Left ventricle myocardium inferior (tissue), 1 donor: Measurements from ENCODE around the gene PCDHB11. TPM values are rescaled to one million over a fixed set of nuclear protein-coding genes. Genes with fewer than 3 reads are reported as not detected.
"Not testable (repeated sequence)": the region's sequence is repeated elsewhere in the genome, so short reads cannot be mapped to it uniquely, and the experiment has no call there.

Experiments used
- DNase-seq: peaks from one replicate; pipeline ENCODE4 v3.0.0-alpha.2; 2020
- H3K27ac ChIP-seq: fragments of 200-600 bp; replicated peaks from 2 replicates; pipeline ENCODE4 v1.8.0; 2021
- H3K27me3 ChIP-seq: fragments of 200-600 bp; 2 replicates; pipeline ENCODE4 v1.8.0; 2021; ENCODE audit warnings: low read depth
- H3K36me3 ChIP-seq: fragments of 200-600 bp; 2 replicates; pipeline ENCODE4 v1.8.0; 2021
- H3K4me1 ChIP-seq: fragments of 200-600 bp; 2 replicates; pipeline ENCODE4 v1.8.0; 2021
- H3K4me3 ChIP-seq: fragments of 200-600 bp; 2 replicates; pipeline ENCODE4 v1.8.0; 2021; ENCODE audit warnings: mild to moderate bottlenecking, moderate library complexity
- H3K9me3 ChIP-seq: fragments of 200-600 bp; replicated peaks from 2 replicates; pipeline ENCODE4 v1.8.0; 2021
- intact Hi-C: fragments of 100-400 bp; cut with micrococcal nuclease; formaldehyde crosslinking; loops from one replicate; pipeline ENCODE4 v1.11.0; 2022
- total RNA-seq: library from RNA; stranded (reverse); fragmentation: NEBNext Ultra II Directional; extraction: Animal tissue kit (Norgen Biotek cat#: 25700); gene quantifications from one replicate; pipeline ENCODE4 v1.2.1, GENCODE V29; 2021
- TF ChIP-seq, protein P1 (sequence below): fragments of 200-600 bp; IDR thresholded peaks from 2 replicates; pipeline ENCODE4 v1.8.0; 2021; ENCODE audit warnings: antibody characterized with exemption, mild to moderate bottlenecking, borderline replicate concordance
- donor health status: DM: no; HTN: yes; CAD: no; lungs with severe emphysema.

The PCDHB11 gene
- total RNA-seq, 1 donor from 2014 or later, result 0.77 TPM

DNA sequence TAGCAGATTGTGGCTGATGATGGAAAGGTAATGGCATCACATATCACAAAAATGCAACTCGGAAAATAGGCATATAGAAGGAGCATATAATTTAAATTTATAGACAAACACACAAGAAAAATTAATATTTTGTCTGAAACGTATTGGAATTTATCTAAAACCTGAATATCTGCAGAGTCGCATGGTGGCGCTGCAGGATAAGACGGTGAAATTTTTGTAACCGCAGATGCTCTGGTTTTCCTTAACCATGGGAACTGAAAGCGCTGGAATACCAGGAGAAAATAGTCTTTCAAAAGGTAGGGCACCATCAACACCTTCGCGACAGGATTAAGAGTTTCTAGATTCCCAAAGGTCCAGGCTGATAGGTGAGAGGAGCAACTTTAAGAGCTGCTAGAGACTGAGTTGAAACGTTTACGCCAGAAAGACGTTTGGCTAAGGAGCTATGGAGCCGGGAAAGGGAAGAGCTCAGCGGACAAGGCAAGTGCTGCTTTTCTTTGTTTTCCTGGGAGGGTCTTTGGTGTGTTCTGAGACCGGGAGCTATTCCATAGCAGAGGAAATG lies 34.8 kb downstream of the PCDHB11 start:
- H3K4me3 ChIP-seq, result peak overlapping the region; percentile 49
- no peaks in the 10 kb centered on the region for H3K4me1 ChIP-seq
- peaks cover 95% of the 10 kb centered on the region for H3K9me3 ChIP-seq
- intact Hi-C loops, result no loop called here
- no peak overlapping the region for H3K27ac ChIP-seq
- peaks cover 22% of the 10 kb centered on the region for H3K27me3 ChIP-seq
- H3K36me3 ChIP-seq, result peaks cover 11% of the 10 kb centered on the region
- DNase-seq, result no peak
- TF ChIP-seq, protein P1, sequence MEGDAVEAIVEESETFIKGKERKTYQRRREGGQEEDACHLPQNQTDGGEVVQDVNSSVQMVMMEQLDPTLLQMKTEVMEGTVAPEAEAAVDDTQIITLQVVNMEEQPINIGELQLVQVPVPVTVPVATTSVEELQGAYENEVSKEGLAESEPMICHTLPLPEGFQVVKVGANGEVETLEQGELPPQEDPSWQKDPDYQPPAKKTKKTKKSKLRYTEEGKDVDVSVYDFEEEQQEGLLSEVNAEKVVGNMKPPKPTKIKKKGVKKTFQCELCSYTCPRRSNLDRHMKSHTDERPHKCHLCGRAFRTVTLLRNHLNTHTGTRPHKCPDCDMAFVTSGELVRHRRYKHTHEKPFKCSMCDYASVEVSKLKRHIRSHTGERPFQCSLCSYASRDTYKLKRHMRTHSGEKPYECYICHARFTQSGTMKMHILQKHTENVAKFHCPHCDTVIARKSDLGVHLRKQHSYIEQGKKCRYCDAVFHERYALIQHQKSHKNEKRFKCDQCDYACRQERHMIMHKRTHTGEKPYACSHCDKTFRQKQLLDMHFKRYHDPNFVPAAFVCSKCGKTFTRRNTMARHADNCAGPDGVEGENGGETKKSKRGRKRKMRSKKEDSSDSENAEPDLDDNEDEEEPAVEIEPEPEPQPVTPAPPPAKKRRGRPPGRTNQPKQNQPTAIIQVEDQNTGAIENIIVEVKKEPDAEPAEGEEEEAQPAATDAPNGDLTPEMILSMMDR, result peak; percentile 30

DNA sequence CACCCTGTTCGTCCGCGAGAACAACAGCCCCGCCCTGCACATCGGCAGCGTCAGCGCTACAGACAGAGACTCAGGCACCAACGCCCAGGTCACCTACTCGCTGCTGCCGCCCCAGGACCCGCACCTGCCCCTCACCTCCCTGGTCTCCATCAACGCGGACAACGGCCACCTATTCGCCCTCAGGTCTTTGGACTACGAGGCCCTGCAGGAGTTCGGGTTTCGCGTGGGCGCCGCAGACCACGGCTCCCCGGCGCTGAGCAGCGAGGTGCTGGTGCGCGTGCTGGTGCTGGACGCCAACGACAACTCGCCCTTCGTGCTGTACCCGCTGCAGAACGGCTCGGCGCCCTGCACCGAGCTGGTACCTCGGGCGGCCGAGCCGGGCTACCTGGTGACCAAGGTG lies 36.5 kb downstream of the PCDHB11 start:
- H3K36me3 ChIP-seq, intact Hi-C loops: not testable (repeated sequence)
- H3K9me3 ChIP-seq, result peaks cover 99% of the 10 kb centered on the region

DNA sequence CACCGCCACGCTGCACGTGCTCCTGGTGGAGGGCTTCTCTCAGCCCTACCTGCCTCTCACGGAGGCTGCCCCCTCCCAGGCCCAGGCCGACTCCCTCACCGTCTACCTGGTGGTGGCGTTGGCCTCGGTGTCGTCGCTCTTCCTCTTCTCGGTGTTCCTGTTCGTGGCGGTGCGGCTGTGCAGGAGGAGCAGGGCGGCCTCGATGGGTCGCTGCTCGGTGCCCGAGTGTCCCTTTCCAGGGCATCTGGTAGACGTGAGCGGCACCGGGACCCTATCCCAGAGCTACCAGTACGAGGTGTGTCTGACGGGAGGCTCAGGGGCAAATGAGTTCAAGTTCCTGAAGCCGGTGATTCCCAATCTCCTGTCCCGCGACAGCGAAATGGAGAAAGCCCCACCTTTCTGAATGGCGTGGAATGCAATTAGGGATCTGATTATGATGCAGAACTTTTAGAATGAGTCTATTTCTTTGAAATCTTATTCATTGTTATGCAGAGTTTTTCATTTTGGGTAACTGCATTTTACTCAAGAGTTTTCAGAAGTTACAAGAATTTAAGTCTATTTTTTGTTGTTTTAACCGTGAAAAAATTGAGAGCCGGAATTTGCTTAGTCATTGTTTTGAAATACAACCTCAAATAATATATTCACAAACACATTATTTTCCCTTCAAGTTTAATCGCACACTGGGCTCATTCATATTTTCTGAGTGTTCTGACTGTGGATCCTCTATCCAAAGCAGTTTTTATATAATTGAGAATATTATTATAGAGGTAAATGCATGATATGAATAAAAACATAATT lies 37.3 kb downstream of the PCDHB11 start:
- no peak overlapping the region for H3K27ac ChIP-seq
- no peaks in the 10 kb centered on the region for H3K4me1 ChIP-seq
- peaks cover 99% of the 10 kb centered on the region for H3K9me3 ChIP-seq
- TF ChIP-seq, protein P1, result no peak
- DNase-seq, result no peak
- peaks cover 4% of the 10 kb centered on the region for H3K36me3 ChIP-seq
- H3K27me3 ChIP-seq, result peaks cover 31% of the 10 kb centered on the region
- intact Hi-C loops, result no loop called here
- H3K4me3 ChIP-seq, result no peak overlapping the region

More for the DNA sequence above, 36.5 kb downstream of the PCDHB11 start:
- peaks cover 23% of the 10 kb centered on the region for H3K27me3 ChIP-seq
- not testable (repeated sequence) for DNase-seq, H3K27ac ChIP-seq, H3K4me1 ChIP-seq, H3K4me3 ChIP-seq

GRCh38 chr5:141241496-141241895 lies 42.1 kb downstream of the PCDHB11 start:
- TF ChIP-seq, protein P1, result no peak
- H3K4me1 ChIP-seq, result no peaks in the 10 kb centered on the region
- H3K27me3 ChIP-seq, result peaks cover 34% of the 10 kb centered on the region
- H3K4me3 ChIP-seq, result no peak overlapping the region
- DNase-seq, result no peak
- H3K36me3 ChIP-seq, result peaks cover 14% of the 10 kb centered on the region
- peaks cover 99% of the 10 kb centered on the region for H3K9me3 ChIP-seq
- intact Hi-C loops, result no loop called here
- H3K27ac ChIP-seq, result no peak overlapping the region

DNA sequence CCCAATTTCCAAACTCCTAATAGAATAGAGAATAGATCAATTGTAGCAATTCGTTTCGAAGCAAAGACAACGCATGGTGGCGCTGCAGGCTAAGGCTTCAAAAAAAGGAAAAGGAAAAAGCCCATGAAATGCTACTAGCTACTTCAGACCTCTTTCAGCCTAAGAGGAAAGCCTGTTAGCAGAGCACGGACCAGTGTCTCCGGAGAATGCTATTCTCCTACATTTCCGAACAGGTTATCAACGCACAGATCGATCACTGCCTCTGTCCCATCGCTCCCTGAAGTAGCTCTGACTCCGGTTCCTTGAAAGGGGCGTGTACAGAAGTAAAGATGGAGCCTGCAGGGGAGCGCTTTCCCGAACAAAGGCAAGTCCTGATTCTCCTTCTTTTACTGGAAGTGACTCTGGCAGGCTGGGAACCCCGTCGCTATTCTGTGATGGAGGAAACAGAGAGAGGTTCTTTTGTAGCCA lies 45.9 kb downstream of the PCDHB11 start, which contains the start of gene PCDHB15:
Gene PCDHB15, plus strand, starts transcription at position 146 of the 468 bp plus-strand sequence. Its CDS starts 184 bp downstream, at position 330.
- peaks cover 100% of the 10 kb centered on the region for H3K9me3 ChIP-seq
- H3K27me3 ChIP-seq, result peaks cover 22% of the 10 kb centered on the region
- H3K4me3 ChIP-seq, result peak within 1 kb of the TSS; percentile 60
- TF ChIP-seq, protein P1, result peak; percentile 56
- H3K4me1 ChIP-seq, result no peaks in the 10 kb centered on the region
- H3K36me3 ChIP-seq, result peaks cover 42% of the 10 kb centered on the region
- no peak within 1 kb of the TSS for H3K27ac ChIP-seq
- intact Hi-C loops, result no loop called here
- DNase-seq, result peak; percentile 32

GRCh38 chr5:141246971-141247370 lies 47.5 kb downstream of the PCDHB11 start:
- DNase-seq, H3K4me1 ChIP-seq, H3K27ac ChIP-seq, intact Hi-C loops, H3K4me3 ChIP-seq: not testable (repeated sequence)
- H3K36me3 ChIP-seq, result peaks cover 47% of the 10 kb centered on the region
- peaks cover 10% of the 10 kb centered on the region for H3K27me3 ChIP-seq
- peaks cover 100% of the 10 kb centered on the region for H3K9me3 ChIP-seq

DNA sequence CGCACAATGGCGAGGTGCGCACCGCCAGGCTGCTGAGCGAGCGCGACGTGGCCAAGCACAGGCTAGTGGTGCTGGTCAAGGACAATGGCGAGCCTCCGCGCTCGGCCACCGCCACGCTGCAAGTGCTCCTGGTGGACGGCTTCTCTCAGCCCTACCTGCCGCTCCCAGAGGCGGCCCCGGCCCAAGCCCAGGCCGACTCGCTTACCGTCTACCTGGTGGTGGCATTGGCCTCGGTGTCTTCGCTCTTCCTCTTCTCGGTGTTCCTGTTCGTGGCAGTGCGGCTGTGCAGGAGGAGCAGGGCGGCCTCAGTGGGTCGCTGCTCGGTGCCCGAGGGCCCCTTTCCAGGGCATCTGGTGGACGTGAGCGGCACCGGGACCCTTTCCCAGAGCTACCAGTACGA lies 48.0 kb downstream of the PCDHB11 start:
- peaks cover 100% of the 10 kb centered on the region for H3K9me3 ChIP-seq
- H3K27me3 ChIP-seq, intact Hi-C loops: not testable (repeated sequence)

More for the DNA sequence above, 48.0 kb downstream of the PCDHB11 start:
- not testable (repeated sequence) for DNase-seq, H3K27ac ChIP-seq, H3K4me1 ChIP-seq, H3K4me3 ChIP-seq
- H3K36me3 ChIP-seq, result peaks cover 47% of the 10 kb centered on the region
